Activated T-helper 1 cell treated with anti-CD3 and anti-CD28 coated beads, Interleukin-12 subunit alpha, Interleukin-12 subunit beta, Interleukin-2, Interleukin-4 antibody, amounts not matched to agents 30 ng/mL and 10 ng/mL and 1 ng/mL, durations not matched to agents 14 hours and 24 hours and 36 hours (primary cell): ENCODE measurements around the gene PGR. TPM values are rescaled to one million over a fixed set of nuclear protein-coding genes. Genes with fewer than 3 reads are reported as not detected.

Experiments
- DNase-seq: peaks from one replicate; pipeline ENCODE4 v3.0.0; 2021; ENCODE audit warnings: low spot score
- H3K27ac Mint-ChIP-seq: one replicate; pipeline ENCODE4 v1.8.0; 2021; ENCODE audit warnings: mild to moderate bottlenecking, mixed read lengths
- H3K27me3 Mint-ChIP-seq: one replicate; pipeline ENCODE4 v1.8.0; 2022; ENCODE audit warnings: mild to moderate bottlenecking, moderate library complexity, mixed read lengths; ENCODE audit not compliant: insufficient read depth
- H3K36me3 Mint-ChIP-seq: one replicate; pipeline ENCODE4 v1.8.0; 2021; ENCODE audit warnings: low read depth, mixed read lengths
- H3K4me1 Mint-ChIP-seq: one replicate; pipeline ENCODE4 v1.8.0; 2021; ENCODE audit warnings: low read depth, mixed read lengths
- H3K4me3 Mint-ChIP-seq: one replicate; pipeline ENCODE4 v1.8.0; 2021; ENCODE audit warnings: mild to moderate bottlenecking, moderate library complexity, mixed read lengths
- H3K9me3 Mint-ChIP-seq: one replicate; pipeline ENCODE4 v1.8.0; 2021; ENCODE audit warnings: mixed read lengths
- intact Hi-C: fragments of 100-400 bp; cut with micrococcal nuclease; formaldehyde crosslinking; loops from one replicate; pipeline ENCODE4 v1.15.1; 2024
- total RNA-seq: library from RNA; stranded (reverse); gene quantifications from 2 replicates; pipeline ENCODE4 v1.2.3, GENCODE V29; 2022

Gene PGR
- total RNA-seq, 1 donor from 2014 or later = not detected

- H3K27ac Mint-ChIP-seq = no peak overlapping the region
- H3K4me1 Mint-ChIP-seq = no peaks in the 10 kb centered on the region
These were observed 148.3 kb downstream of the PGR start for GRCh38 chr11:100981196-100981824.

GRCh38 chr11:100980156-100980555 is 149.5 kb downstream of the PGR start:
- no peaks in the 10 kb centered on the region for H3K4me1 Mint-ChIP-seq
- H3K9me3 Mint-ChIP-seq = no peaks in the 10 kb centered on the region
- no peaks in the 10 kb centered on the region for H3K27me3 Mint-ChIP-seq
- intact Hi-C loops = no loop called here
- no peaks in the 10 kb centered on the region for H3K36me3 Mint-ChIP-seq
- no peak overlapping the region for H3K27ac Mint-ChIP-seq
- DNase-seq = no peak
- no peak overlapping the region for H3K4me3 Mint-ChIP-seq

More at GRCh38 chr11:100981196-100981824, 148.3 kb downstream of the PGR start:
- no peaks in the 10 kb centered on the region for H3K9me3 Mint-ChIP-seq
- no peaks in the 10 kb centered on the region for H3K36me3 Mint-ChIP-seq
- H3K27me3 Mint-ChIP-seq = no peaks in the 10 kb centered on the region
- H3K4me3 Mint-ChIP-seq = no peak overlapping the region
- intact Hi-C loops = no loop called here
- DNase-seq = no peak
